H1 (cell line): Measurements from ENCODE around the gene RCC1. TPM values are rescaled to one million over a fixed set of nuclear protein-coding genes. Genes with fewer than 3 reads are reported as not detected.

Experiments
- CTCF ChIA-PET: fragments of 300-600 bp; sonication (Branson Sonifier 250); formaldehyde crosslinking; loops from one replicate; lab custom pipeline; 2021; ENCODE audit not compliant: partially characterized antibody; lab: Charles Lee
- POLR2A ChIA-PET: fragments of 300-600 bp; sonication (Branson Sonifier 250); formaldehyde crosslinking; loops from one replicate; lab custom pipeline; 2021; ENCODE audit warnings: inconsistent platforms; ENCODE audit not compliant: partially characterized antibody; lab: Charles Lee
- DNase-seq, 2 experiments: peaks; one replicate each; pipeline versions ENCODE4 v3.0.0 to v3.0.0-alpha.2; 2010 to 2022; ENCODE audit warnings: low spot score in 2 of 2, low read depth in 1 of 2, mixed read lengths in 1 of 2
- FAIRE-seq: peaks from 2 replicates; lab custom pipeline; 2011; peaks lifted over from hg19 to GRCh38; lab: Jason Lieb, UNC
- H2AFZ ChIP-seq: 2 replicates; pipeline ENCODE4 v1.8.1; 2012; ENCODE audit warnings: low read length, inconsistent platforms
- H2AK5ac ChIP-seq: 2 replicates; pipeline ENCODE4 v1.6.1; 2013; ENCODE audit warnings: low read depth, low read length
- H2BK120ac ChIP-seq: replicated peaks from 2 replicates; pipeline ENCODE3; 2013; ENCODE audit warnings: low read depth, low read length, inconsistent platforms
- H2BK12ac ChIP-seq: 2 replicates; pipeline ENCODE4 v1.6.1; 2013; ENCODE audit warnings: low read depth, low read length
- H2BK15ac ChIP-seq: 2 replicates; pipeline ENCODE4 v1.6.1; 2013; ENCODE audit warnings: low read length
- H2BK20ac ChIP-seq: 2 replicates; pipeline ENCODE4 v1.6.1; 2013; ENCODE audit warnings: low read length
- H2BK5ac ChIP-seq: 2 replicates; pipeline ENCODE4 v1.6.1; 2013; ENCODE audit warnings: low read depth, low read length
- H3K14ac ChIP-seq: 2 replicates; pipeline ENCODE4 v1.6.1; 2013; ENCODE audit warnings: inconsistent platforms; ENCODE audit not compliant: insufficient read length
- H3K18ac ChIP-seq: 2 replicates; pipeline ENCODE4 v1.6.1; 2013; ENCODE audit warnings: low read length; ENCODE audit errors: extremely low read depth
- H3K23ac ChIP-seq: 2 replicates; pipeline ENCODE4 v1.6.1; 2013; ENCODE audit warnings: inconsistent platforms; ENCODE audit not compliant: insufficient read length
- H3K23me2 ChIP-seq: 2 replicates; pipeline ENCODE4 v1.6.1; 2013; ENCODE audit warnings: low read depth, low read length
- H3K27ac ChIP-seq: 2 replicates; pipeline ENCODE4 v1.6.1; 2011; ENCODE audit warnings: low read depth, low read length, inconsistent platforms
- H3K27me3 ChIP-seq, 4 experiments: replicated peaks in 1 of 4; 1 replicate in 1 of 4; 2 replicates in 3 of 4; pipeline versions ENCODE4 v1.6.1 to v1.8.1; 2011 to 2013; ENCODE audit warnings: low read length in 3 of 4, mild to moderate bottlenecking in 3 of 4, inconsistent platforms in 2 of 4, mixed read lengths in 2 of 4, moderate library complexity in 1 of 4; ENCODE audit not compliant: control insufficient read depth in 3 of 4, insufficient read depth in 3 of 4; ENCODE audit errors: extremely low read depth in 1 of 4
- H3K36me3 ChIP-seq, 4 experiments: 2 replicates each; pipeline versions ENCODE4 v1.6.1 to v1.8.1; 2011 to 2013; ENCODE audit warnings: mild to moderate bottlenecking in 4 of 4, low read length in 3 of 4, moderate library complexity in 2 of 4, control low read depth in 1 of 4, inconsistent platforms in 1 of 4; ENCODE audit not compliant: insufficient read depth in 4 of 4, control insufficient read depth in 2 of 4
- H3K4ac ChIP-seq: replicated peaks from 2 replicates; pipeline ENCODE3; 2013; ENCODE audit warnings: low read length, low read depth, mixed read lengths, inconsistent platforms; ENCODE audit not compliant: insufficient read length
- H3K4me1 ChIP-seq, 4 experiments: replicated peaks in 1 of 4; 1 replicate in 1 of 4; 2 replicates in 3 of 4; pipeline versions ENCODE4 v1.6.1 to v1.8.1; 2011 to 2013; ENCODE audit warnings: low read length in 3 of 4, inconsistent platforms in 2 of 4, mixed read lengths in 1 of 4; ENCODE audit not compliant: insufficient read depth in 4 of 4, control insufficient read depth in 3 of 4
- H3K4me2 ChIP-seq, 2 experiments: 2 replicates each; pipeline versions ENCODE4 v1.6.1 to v1.8.1; 2011 to 2013; ENCODE audit warnings: low read depth in 2 of 2, low read length in 2 of 2, control low read depth in 1 of 2, inconsistent platforms in 1 of 2, mild to moderate bottlenecking in 1 of 2; ENCODE audit not compliant: insufficient read depth in 1 of 2
- H3K4me3 ChIP-seq, 4 experiments: fragments of 200-600, 300-600 bp in 1 of 4; sonication (generic), shearing (Covaris generic), sonication (Bioruptor Twin) in 1 of 4; 2 replicates each; pipeline versions ENCODE4 v1.5.1 to v1.8.1; 2011 to 2016; ENCODE audit warnings: low read length in 4 of 4, low read depth in 3 of 4, control low read depth in 2 of 4, inconsistent platforms in 2 of 4, mild to moderate bottlenecking in 2 of 4, mixed read lengths in 1 of 4, moderate library complexity in 1 of 4; ENCODE audit not compliant: insufficient read depth in 2 of 4; ENCODE audit errors: extremely low read depth in 1 of 4
- H3K56ac ChIP-seq: replicated peaks from 2 replicates; pipeline ENCODE3; 2013; ENCODE audit warnings: low read depth, mild to moderate bottlenecking, mixed read lengths, low read length, inconsistent platforms; ENCODE audit not compliant: insufficient read length
- H3K79me1 ChIP-seq: 2 replicates; pipeline ENCODE4 v1.6.1; 2013; ENCODE audit warnings: low read depth, low read length, control low read depth
- H3K79me2 ChIP-seq, 2 experiments: 2 replicates each; pipeline versions ENCODE4 v1.6.1 to v1.8.1; 2012 to 2013; ENCODE audit warnings: low read length in 2 of 2, mild to moderate bottlenecking in 2 of 2, inconsistent platforms in 1 of 2; ENCODE audit not compliant: insufficient read depth in 2 of 2, control insufficient read depth in 1 of 2
- H3K9ac ChIP-seq, 4 experiments: replicated peaks in 1 of 4; 1 replicate in 1 of 4; 2 replicates in 3 of 4; pipeline versions ENCODE4 v1.6.1 to v1.8.1; 2011 to 2013; ENCODE audit warnings: low read depth in 3 of 4, low read length in 3 of 4, control low read depth in 2 of 4, mild to moderate bottlenecking in 2 of 4, moderate library complexity in 2 of 4, inconsistent platforms in 1 of 4; ENCODE audit errors: extremely low read depth in 1 of 4
- H3K9me3 ChIP-seq, 2 experiments: 2 replicates each; pipeline versions ENCODE4 v1.6.1 to v1.8.1; 2012 to 2013; ENCODE audit warnings: mild to moderate bottlenecking in 2 of 2, moderate library complexity in 2 of 2, control low read depth in 1 of 2, inconsistent platforms in 1 of 2, low read depth in 1 of 2, low read length in 1 of 2, mixed read lengths in 1 of 2; ENCODE audit not compliant: insufficient read depth in 2 of 2
- H4K20me1 ChIP-seq, 2 experiments: replicated peaks in 1 of 2; 2 replicates each; pipeline versions ENCODE3 to v1.8.1; 2011 to 2013; ENCODE audit warnings: inconsistent platforms in 2 of 2, low read length in 2 of 2, mild to moderate bottlenecking in 1 of 2; ENCODE audit not compliant: insufficient read depth in 2 of 2, control insufficient read depth in 1 of 2
- H4K5ac ChIP-seq: 2 replicates; pipeline ENCODE4 v1.6.1; 2013; ENCODE audit warnings: low read length, low read depth, mixed read lengths, inconsistent platforms; ENCODE audit not compliant: insufficient read length
- H4K8ac ChIP-seq: 2 replicates; pipeline ENCODE4 v1.8.0; 2013; ENCODE audit warnings: mild to moderate bottlenecking, moderate library complexity, low read length, inconsistent platforms; ENCODE audit not compliant: insufficient read depth; ENCODE audit errors: extremely low read depth
- H4K91ac ChIP-seq: replicated peaks from 2 replicates; pipeline ENCODE3; 2013; ENCODE audit warnings: low read length, mixed read lengths, inconsistent platforms; ENCODE audit not compliant: insufficient read length
- TAF1 ChIP-seq: IDR thresholded peaks from 2 replicates; pipeline ENCODE4 v1.6.1; 2011; ENCODE audit warnings: mild to moderate bottlenecking, low read depth, low read length
- whole genome bisulfite sequencing, 2 experiments: shearing (Covaris generic) in 1 of 2; methylation state at CpG; one replicate each; pipeline versions ENCODE4 v1.1.6 to v1.1.7; 2013 to 2015; ENCODE audit warnings: low lambda C conversion rate in 2 of 2, mixed read lengths in 2 of 2, inconsistent platforms in 1 of 2, low coverage in 1 of 2, missing lambda C conversion rate in 1 of 2; ENCODE audit not compliant: insufficient replicate concordance in 2 of 2, insufficient coverage in 1 of 2, insufficient read length in 1 of 2; ENCODE audit errors: extremely low coverage in 1 of 2, missing lambda C conversion rate in 1 of 2; 5-methylcytosine and 5-hydroxymethylcytosine counted together
- polyA plus RNA-seq, 7 experiments: library from polyadenylated mRNA; depleted of rRNA in 3 of 7; stranded (reverse) in 5 of 7; unstranded in 2 of 7; fragments of >200 nt in 5 of 7; fragments of 200-250 nt in 2 of 7; gene quantifications; 1 replicate in 5 of 7; 2 replicates in 1 of 7; 4 replicates in 1 of 7; pipeline versions ENCODE4 v1.2.1 to v1.2.3, GENCODE V29; 2011 to 2013; ENCODE audit warnings: missing spikeins in 2 of 7, mixed read lengths in 2 of 7
- total RNA-seq: library from RNA; stranded (reverse); fragmentation: NEBNext Ultra II Directional; extraction: Animal tissue kit (Norgen Biotek cat#: 25700); gene quantifications from 2 replicates; pipeline ENCODE4 v1.2.1, GENCODE V29; 2021

Gene RCC1
- total and polyA plus RNA-seq, 2 of the 8 experiments (the other 6 are each of a cell fraction or from before 2014, with no cell fraction given), result 48.5 to 98.4 TPM

DNA sequence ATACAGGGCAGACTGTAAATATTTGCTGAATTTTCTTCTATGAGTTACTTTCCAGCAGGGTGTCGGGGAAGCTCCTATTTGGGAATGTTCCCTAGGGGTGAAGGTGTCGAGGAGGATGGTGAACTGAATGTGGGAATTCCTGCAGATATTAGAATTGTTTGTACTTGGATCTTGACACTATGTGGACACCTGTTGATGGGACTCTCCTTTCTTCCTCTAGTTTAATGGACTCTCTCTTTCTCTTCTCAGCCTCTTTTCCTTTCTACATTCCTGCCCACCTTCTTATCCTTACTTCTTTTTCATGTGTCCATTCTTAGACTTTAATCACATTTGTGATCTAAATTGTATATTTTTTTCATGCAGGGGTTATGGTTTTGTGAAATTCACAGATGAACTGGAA, 61.1 kb downstream of the RCC1 start:
- no peak overlapping the region for H2BK120ac ChIP-seq
- no peak overlapping the region for H2BK12ac ChIP-seq
- H3K79me2 ChIP-seq, result no peaks in the 10 kb centered on the region
- no peak overlapping the region for H3K18ac ChIP-seq
- no peak overlapping the region for H3K9ac ChIP-seq
- H3K27ac ChIP-seq, result no peak overlapping the region
- H3K23ac ChIP-seq, result no peak overlapping the region
- no peak overlapping the region for H2BK20ac ChIP-seq
- H3K14ac ChIP-seq, result no peak overlapping the region
- H3K4ac ChIP-seq, result no peak overlapping the region
- FAIRE-seq, result no peak
- no peak for DNase-seq
- H3K4me2 ChIP-seq, result no peak overlapping the region
- no peaks in the 10 kb centered on the region for H3K27me3 ChIP-seq
- WGBS, 2 experiments, result 90% methylated on average over 2 of the region's 2 CpGs; no CpG with 5 or more reads in 1 of the 2 experiments
- H2AK5ac ChIP-seq, result no peak overlapping the region
- TF ChIP-seq TAF1, result no peak
- POLR2A ChIA-PET, result interaction anchor here (0.8 to 29.3 kb wide), 3 partner anchors 6 to 29 kb away, joined by 3 to 552 read pairs (median 552); partner anchors contain the start of gene TRNAU1AP
- H3K9me3 ChIP-seq, result no peaks in the 10 kb centered on the region
- H3K4me1 ChIP-seq, result no peaks in the 10 kb centered on the region
- no peaks in the 10 kb centered on the region for H3K23me2 ChIP-seq
- peaks cover 14 to 46% (median 41%) of the 10 kb centered on the region in 4 experiments for H3K36me3 ChIP-seq
- no peak overlapping the region for H2BK5ac ChIP-seq
- no peak overlapping the region for H3K56ac ChIP-seq
- H4K8ac ChIP-seq, result no peak overlapping the region
- H3K4me3 ChIP-seq, result no peak overlapping the region
- CTCF ChIA-PET, result interaction anchor here (0.6 kb wide), 1 partner anchor 34 kb away, joined by 3 read pairs; no protein-coding TSS in a partner anchor
- no peak overlapping the region for H4K5ac ChIP-seq
- H3K79me1 ChIP-seq, result no peaks in the 10 kb centered on the region
- H2BK15ac ChIP-seq, result no peak overlapping the region
- no peak overlapping the region for H4K91ac ChIP-seq
- H4K20me1 ChIP-seq, result peaks cover 0 to 1% of the 10 kb centered on the region in 2 experiments
- no peak overlapping the region for H2AFZ ChIP-seq
